Measurements from ENCODE around the gene TEX29. TPM values are rescaled to one million over a fixed set of nuclear protein-coding genes. Genes with fewer than 3 reads are reported as not detected.
A peak's percentile ranks its signal among the peaks of the same experiment; 100 is the strongest.

The TEX29 gene
- total RNA-seq, 1 donor from 2014 or later = 2.9 TPM

DNA sequence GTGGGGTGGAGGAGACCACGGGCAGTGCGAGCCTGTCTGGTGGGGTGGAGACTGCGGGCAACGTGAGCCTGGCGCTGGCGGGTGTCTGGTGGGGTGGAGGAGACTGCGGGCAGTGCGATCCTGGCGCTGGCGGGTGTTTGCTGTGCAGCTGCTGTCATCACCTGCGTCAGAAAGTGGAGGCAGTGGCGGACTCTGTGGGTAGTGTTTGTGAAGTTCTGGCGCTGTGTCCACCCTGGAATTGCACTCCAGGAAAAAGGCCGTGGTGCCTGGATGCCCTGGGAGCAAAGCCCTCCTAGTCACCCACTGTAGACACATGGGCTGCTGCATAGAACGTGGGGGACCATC is 6.2 kb downstream of the TEX29 start:
- Histone ChIP-seq H3K4me1 (no peaks in the 10 kb centered on the region), H3K36me3 (no peaks in the 10 kb centered on the region), H3K27ac (no peak overlapping the region), H3K4me3 (no peak overlapping the region), H3K27me3 (no peaks in the 10 kb centered on the region), H3K9me3 (no peaks in the 10 kb centered on the region)
- intact Hi-C loops (cut with DNase I) = no loop called here
- TF ChIP-seq POLR2A (IDR thresholded peaks at IDR 0.05) (no peak), POLR2AphosphoS5 (IDR thresholded peaks at IDR 0.05; ENCODE audit: insufficient read depth in 1 of 2, low read depth in 1 of 2) (no peak)
- TF ChIP-seq, protein P1, sequence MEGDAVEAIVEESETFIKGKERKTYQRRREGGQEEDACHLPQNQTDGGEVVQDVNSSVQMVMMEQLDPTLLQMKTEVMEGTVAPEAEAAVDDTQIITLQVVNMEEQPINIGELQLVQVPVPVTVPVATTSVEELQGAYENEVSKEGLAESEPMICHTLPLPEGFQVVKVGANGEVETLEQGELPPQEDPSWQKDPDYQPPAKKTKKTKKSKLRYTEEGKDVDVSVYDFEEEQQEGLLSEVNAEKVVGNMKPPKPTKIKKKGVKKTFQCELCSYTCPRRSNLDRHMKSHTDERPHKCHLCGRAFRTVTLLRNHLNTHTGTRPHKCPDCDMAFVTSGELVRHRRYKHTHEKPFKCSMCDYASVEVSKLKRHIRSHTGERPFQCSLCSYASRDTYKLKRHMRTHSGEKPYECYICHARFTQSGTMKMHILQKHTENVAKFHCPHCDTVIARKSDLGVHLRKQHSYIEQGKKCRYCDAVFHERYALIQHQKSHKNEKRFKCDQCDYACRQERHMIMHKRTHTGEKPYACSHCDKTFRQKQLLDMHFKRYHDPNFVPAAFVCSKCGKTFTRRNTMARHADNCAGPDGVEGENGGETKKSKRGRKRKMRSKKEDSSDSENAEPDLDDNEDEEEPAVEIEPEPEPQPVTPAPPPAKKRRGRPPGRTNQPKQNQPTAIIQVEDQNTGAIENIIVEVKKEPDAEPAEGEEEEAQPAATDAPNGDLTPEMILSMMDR (IDR thresholded peaks at IDR 0.05) = no peak
- no peak for DNase-seq (ENCODE audit: extremely low spot score in 2 of 2)

DNA sequence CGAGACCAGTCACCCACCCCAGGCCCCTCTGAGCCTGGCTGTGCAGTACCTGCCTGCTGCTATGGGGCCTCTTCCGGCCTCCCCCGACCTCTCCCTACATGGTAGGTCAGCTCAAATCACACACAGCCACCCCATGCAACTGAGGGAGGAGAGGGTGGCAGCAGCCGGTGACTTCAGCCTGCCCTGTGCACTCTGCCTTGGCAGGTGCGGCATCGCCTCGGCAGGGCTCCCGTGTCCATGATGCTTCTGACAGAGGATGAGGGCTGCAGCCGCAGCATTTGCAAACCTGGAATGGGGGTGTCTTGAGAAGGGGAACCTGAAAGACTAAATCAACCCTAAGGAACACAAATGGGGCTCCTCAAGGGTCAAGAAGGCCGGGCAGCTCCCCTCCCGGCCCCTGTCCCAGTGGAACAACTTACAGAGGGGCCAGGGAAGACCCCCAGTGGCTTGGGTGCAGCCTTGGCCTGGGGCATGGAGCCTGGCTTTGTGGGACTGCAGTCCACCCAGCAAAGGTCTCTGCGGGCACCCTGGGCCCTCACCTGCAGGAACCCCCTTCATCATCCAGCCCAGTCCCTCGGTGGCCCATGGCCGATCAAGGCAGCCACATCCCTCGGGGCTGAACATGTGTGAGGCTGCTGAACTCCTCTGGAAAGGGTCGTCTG is 6.7 kb downstream of the TEX29 start:
- TF ChIP-seq POLR2AphosphoS5 (IDR thresholded peaks at IDR 0.05; ENCODE audit: insufficient read depth in 1 of 2, low read depth in 1 of 2) (no peak), POLR2A (IDR thresholded peaks at IDR 0.05) (no peak)
- TF ChIP-seq, protein P1 (IDR thresholded peaks at IDR 0.05) = no peak
- H3K4me1 ChIP-seq = no peaks in the 10 kb centered on the region
- no peak overlapping the region for H3K4me3 ChIP-seq
- DNase-seq (ENCODE audit: extremely low spot score in 2 of 2) = peak in 1 of 2 donors; percentile 65
- no peaks in the 10 kb centered on the region for H3K36me3 ChIP-seq
- H3K9me3 ChIP-seq = no peaks in the 10 kb centered on the region
- no peak overlapping the region for H3K27ac ChIP-seq
- intact Hi-C loops (cut with DNase I) = no loop called here
- H3K27me3 ChIP-seq = no peaks in the 10 kb centered on the region

DNA sequence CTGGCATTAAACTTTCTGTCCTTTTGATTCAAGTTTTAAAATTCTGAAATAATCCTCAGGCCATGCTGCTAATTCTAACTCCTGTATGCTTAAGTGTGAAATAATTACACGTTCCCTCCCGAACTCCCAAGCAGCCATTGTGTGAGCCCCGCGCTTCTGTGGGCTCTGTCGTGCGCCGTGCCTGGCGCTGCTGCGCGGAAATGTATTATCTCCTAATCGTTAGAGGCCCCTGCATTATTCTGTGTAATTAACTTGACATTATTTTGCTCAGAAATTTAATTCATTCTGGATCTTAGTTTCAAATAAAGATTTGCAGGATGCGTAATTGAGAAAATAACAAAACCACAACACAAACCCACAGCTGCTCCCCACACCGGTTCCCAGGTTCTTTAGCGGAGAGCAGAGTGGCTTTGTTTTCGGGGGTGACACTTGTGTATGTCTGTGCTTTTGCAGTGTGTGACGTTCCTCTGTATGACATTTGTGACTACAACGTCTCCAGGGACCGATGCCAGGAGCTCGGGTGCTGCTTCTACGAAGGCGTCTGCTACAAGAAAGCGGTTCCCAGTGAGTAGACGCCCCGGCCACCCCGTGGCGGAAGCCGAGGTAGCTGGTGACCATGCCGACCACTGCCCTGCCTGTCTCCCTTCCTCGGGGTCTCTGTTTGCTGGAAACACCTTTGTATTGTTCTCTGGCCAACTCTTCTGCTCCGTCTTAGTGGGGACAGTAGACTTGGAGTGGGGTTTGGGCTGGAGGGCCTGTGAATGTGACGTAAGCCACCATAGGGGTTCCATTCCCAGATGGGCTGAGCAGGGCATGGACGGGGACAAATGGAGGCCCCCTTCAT is 7.5 kb downstream of the TEX29 start:
- Histone ChIP-seq H3K4me1 (no peaks in the 10 kb centered on the region), H3K4me3 (no peak overlapping the region), H3K27me3 (no peaks in the 10 kb centered on the region), H3K27ac (no peak overlapping the region), H3K36me3 (no peaks in the 10 kb centered on the region), H3K9me3 (no peaks in the 10 kb centered on the region)
- intact Hi-C loops (cut with DNase I) = no loop called here
- peak; percentile 58 to 61 for DNase-seq (ENCODE audit: extremely low spot score in 2 of 2)
- TF ChIP-seq, protein P1 (IDR thresholded peaks at IDR 0.05) = no peak
- no peak for TF ChIP-seq POLR2AphosphoS5 (IDR thresholded peaks at IDR 0.05; ENCODE audit: insufficient read depth in 1 of 2, low read depth in 1 of 2)
- TF ChIP-seq POLR2A (IDR thresholded peaks at IDR 0.05) = no peak

DNA sequence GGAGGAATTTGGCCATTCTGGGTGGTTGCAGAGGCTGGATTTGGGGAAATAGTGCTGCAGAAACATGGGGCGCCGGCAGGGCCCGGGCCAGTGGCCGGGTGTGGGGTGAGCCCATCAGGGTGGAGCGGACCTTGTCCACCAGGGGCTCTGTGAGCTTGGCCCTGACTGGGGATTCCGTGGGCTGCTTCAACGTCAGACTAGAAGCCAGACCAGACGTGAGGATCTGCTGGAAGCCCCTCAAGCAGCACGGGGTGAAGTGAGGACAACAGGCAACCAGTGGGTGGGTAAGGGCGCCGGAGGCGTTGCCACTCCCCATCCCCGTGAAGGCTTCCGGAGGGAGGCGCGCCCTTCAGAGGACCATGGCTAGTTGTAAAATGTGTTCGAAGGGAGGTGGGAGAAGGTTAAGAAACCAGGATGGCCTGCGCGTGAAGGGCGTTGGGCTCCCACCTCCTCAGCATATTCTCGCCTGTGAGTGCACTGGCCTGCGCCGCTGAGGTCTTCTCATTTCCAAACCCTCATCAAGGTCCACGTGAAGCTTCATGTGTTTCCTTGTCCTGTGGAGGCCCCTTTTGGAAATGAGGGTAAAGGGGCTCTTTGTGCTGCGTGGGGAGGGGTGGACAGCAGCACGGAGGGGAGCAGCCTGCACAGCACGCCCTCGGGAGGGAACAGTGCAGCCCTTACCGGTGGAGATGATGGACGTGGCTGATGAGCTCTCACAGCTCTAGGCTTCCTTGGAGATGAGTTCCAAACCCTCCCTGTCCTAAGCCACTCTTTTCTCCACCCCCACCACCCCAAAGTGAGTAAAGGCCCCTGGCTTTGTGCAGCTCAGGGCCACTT is 8.3 kb downstream of the TEX29 start:
- H3K9me3 ChIP-seq = no peaks in the 10 kb centered on the region
- TF ChIP-seq POLR2A (IDR thresholded peaks at IDR 0.05) (no peak), POLR2AphosphoS5 (IDR thresholded peaks at IDR 0.05; ENCODE audit: insufficient read depth in 1 of 2, low read depth in 1 of 2) (no peak)
- TF ChIP-seq, protein P1 (IDR thresholded peaks at IDR 0.05) = no peak
- no peak overlapping the region for H3K4me3 ChIP-seq
- intact Hi-C loops (cut with DNase I) = no loop called here
- no peaks in the 10 kb centered on the region for H3K27me3 ChIP-seq
- DNase-seq (ENCODE audit: extremely low spot score in 2 of 2) = peak; percentile 64 to 90
- H3K4me1 ChIP-seq = no peaks in the 10 kb centered on the region
- H3K36me3 ChIP-seq = no peaks in the 10 kb centered on the region
- no peak overlapping the region for H3K27ac ChIP-seq
